Transverse colon (tissue), 4 donors: ENCODE results near the gene DCAF6. TPM values are rescaled to one million over a fixed set of nuclear protein-coding genes. Genes with fewer than 3 reads are reported as not detected.

ENCODE experiments used
- DNase-seq: peaks from one replicate; pipeline ENCODE4 v3.0.0-alpha.2; 2019
- H3K27ac ChIP-seq, 4 donors: fragments of 200-600 bp; sonication (generic); 2 replicates each; pipeline ENCODE4 v1.5.1; 2016 to 2018; ENCODE audit warnings: inconsistent platforms in 4 of 4
- H3K27me3 ChIP-seq: fragments of 200-600 bp; sonication (generic); 2 replicates; pipeline ENCODE4 v1.5.1; 2017; ENCODE audit warnings: inconsistent platforms
- H3K36me3 ChIP-seq, 4 donors: fragments of 200-600 bp; sonication (generic); 2 replicates each; pipeline ENCODE4 v1.5.1; 2017 to 2019; ENCODE audit warnings: inconsistent platforms in 4 of 4
- H3K4me1 ChIP-seq, 4 donors: fragments of 200-600 bp; sonication (generic); 2 replicates each; pipeline ENCODE4 v1.5.1; 2017 to 2020; ENCODE audit warnings: inconsistent platforms in 4 of 4
- H3K4me3 ChIP-seq, 4 donors: fragments of 200-600 bp; sonication (generic); 1 replicate in 1 of 4; 2 replicates in 3 of 4; pipeline versions ENCODE4 v1.5.1 to v1.6.1; 2017 to 2019; ENCODE audit warnings: inconsistent platforms in 4 of 4
- H3K9me3 ChIP-seq, 2 donors: fragments of 200-600 bp; sonication (generic); 2 replicates each; pipeline ENCODE4 v1.5.1; 2017 to 2019; ENCODE audit warnings: inconsistent platforms in 2 of 2
- EP300 ChIP-seq: sonication (generic); formaldehyde crosslinking; IDR thresholded peaks from one replicate; pipeline ENCODE4 v1.6.1; 2017; ENCODE audit warnings: antibody characterized with exemption, low read depth
- POLR2A ChIP-seq: fragments of 450-650 bp; IDR thresholded peaks from one replicate; pipeline ENCODE4 v1.6.1; 2016; ENCODE audit warnings: antibody characterized with exemption, mild to moderate bottlenecking, moderate library complexity
- POLR2AphosphoS5 ChIP-seq, 3 donors: sonication (generic); formaldehyde crosslinking; IDR thresholded peaks; one replicate each; pipeline ENCODE4 v1.6.1; 2016; ENCODE audit warnings: antibody characterized with exemption in 3 of 3
- WGBS, 2 donors: methylation state at CpG; one replicate each; pipeline ENCODE4 v1.1.5; 2018; ENCODE audit warnings: low coverage in 1 of 2; 5-methylcytosine and 5-hydroxymethylcytosine counted together
- in situ Hi-C, 4 donors: fragments of 200-750 bp; cut with MboI; loops; one replicate each; pipeline versions ENCODE4 v1.15.0 to v1.15.1; 2017; ENCODE audit warnings: low sequenced_read_pairs in 3 of 4, low pct_ligation_motif_present in 1 of 4, low pct_unique_long_range_greater_than_20kb in 1 of 4
- intact Hi-C: fragments of 100-400 bp; cut with DNase I; formaldehyde crosslinking; loops from one replicate; pipeline ENCODE4 v1.15.1; 2023; ENCODE audit warnings: low total_unique reads
- total RNA-seq, 4 donors: library from RNA; depleted of rRNA; stranded (reverse); fragments of >200 nt; gene quantifications; one replicate each; pipeline ENCODE4 v1.1.0, GENCODE V29; 2016
- TF ChIP-seq, protein P1 (sequence below), 5 experiments: fragments of 200-600 bp in 3 of 5; fragments of 450-650 bp in 2 of 5; sonication (generic) in 3 of 5; IDR thresholded peaks; 1 replicate in 2 of 5; 2 replicates in 3 of 5; pipeline ENCODE4 v1.5.1; 2016 to 2017; ENCODE audit warnings: antibody characterized with exemption in 5 of 5, inconsistent platforms in 3 of 5, mild to moderate bottlenecking in 2 of 5, moderate library complexity in 1 of 5

Gene DCAF6
- total RNA-seq, 4 donors from 2014 or later, result 59.5 to 173 (median 93.4) TPM

DNA sequence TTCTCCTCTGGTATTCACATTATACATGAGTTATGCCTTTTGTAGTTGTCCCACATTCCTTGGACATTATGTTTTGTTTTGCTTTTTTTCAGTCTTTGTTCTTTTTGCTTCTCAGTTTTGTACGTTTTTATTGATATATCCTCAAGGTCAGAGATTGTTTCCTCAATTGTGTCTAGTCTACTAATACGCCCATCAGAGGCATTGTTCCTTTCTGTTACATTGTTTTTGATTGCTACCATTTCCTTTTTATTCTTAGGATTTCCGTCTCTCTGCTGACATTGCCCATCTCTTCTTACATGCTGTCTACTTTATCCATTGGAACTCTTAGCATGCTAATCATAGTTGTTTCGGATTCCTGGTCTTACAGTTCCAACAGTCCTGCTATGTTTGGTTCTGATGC, 28.2 kb downstream of the DCAF6 start:
- Histone ChIP-seq H3K4me3 (no peak overlapping the region), H3K4me1 (peaks cover 0 to 18% (median 4%) of the 10 kb centered on the region in 4 donors), H3K27ac (no peak overlapping the region), H3K9me3 (no peaks in the 10 kb centered on the region), H3K27me3 (no peaks in the 10 kb centered on the region), H3K36me3 (peaks cover 0 to 7% (median 0%) of the 10 kb centered on the region in 4 donors)
- TF ChIP-seq, protein P1, sequence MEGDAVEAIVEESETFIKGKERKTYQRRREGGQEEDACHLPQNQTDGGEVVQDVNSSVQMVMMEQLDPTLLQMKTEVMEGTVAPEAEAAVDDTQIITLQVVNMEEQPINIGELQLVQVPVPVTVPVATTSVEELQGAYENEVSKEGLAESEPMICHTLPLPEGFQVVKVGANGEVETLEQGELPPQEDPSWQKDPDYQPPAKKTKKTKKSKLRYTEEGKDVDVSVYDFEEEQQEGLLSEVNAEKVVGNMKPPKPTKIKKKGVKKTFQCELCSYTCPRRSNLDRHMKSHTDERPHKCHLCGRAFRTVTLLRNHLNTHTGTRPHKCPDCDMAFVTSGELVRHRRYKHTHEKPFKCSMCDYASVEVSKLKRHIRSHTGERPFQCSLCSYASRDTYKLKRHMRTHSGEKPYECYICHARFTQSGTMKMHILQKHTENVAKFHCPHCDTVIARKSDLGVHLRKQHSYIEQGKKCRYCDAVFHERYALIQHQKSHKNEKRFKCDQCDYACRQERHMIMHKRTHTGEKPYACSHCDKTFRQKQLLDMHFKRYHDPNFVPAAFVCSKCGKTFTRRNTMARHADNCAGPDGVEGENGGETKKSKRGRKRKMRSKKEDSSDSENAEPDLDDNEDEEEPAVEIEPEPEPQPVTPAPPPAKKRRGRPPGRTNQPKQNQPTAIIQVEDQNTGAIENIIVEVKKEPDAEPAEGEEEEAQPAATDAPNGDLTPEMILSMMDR (IDR thresholded peaks at IDR 0.05), result no peak
- TF ChIP-seq POLR2A (no peak), EP300 (no peak), POLR2AphosphoS5 (IDR thresholded peaks at IDR 0.05) (no peak)
- WGBS, 2 donors, result 81 to 87% methylated on average over 4 of the region's 4 CpGs
- in situ Hi-C loops, result no loop called here
- intact Hi-C loops, result no loop called here
- no peak for DNase-seq

DNA sequence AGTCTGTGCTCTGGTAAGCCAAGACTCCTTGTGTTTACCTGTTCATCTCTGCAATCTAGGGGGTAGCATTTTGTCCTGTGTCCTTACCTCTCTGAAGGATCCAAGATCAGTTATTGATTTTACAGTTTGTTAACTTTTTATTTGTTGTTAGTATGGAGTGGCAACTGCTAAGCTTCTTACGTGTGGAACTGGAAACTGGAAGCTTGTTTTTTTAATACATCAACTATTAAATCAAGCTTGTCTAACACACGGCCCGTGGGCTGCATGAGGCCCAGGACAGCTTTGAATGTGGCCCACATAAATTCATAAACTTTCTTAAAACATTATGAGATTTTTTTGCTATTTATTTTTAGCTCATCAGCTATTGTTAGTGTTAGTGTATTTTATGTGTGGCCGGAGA, 29.6 kb downstream of the DCAF6 start:
- DNase-seq, result no peak
- Histone ChIP-seq H3K9me3 (no peaks in the 10 kb centered on the region), H3K36me3 (peaks cover 0 to 7% (median 0%) of the 10 kb centered on the region in 4 donors), H3K27me3 (no peaks in the 10 kb centered on the region), H3K4me3 (no peak overlapping the region), H3K27ac (no peak overlapping the region), H3K4me1 (peaks cover 0 to 18% (median 4%) of the 10 kb centered on the region in 4 donors)
- 47 to 48% methylated on average over 4 of the region's 4 CpGs for WGBS, 2 donors
- in situ Hi-C loops, result no loop called here
- intact Hi-C loops, result no loop called here
- no peak for TF ChIP-seq EP300

- in situ Hi-C loops (no loop called here), intact Hi-C loops (no loop called here)
- TF ChIP-seq POLR2AphosphoS5 (IDR thresholded peaks at IDR 0.05) (no peak), EP300 (no peak), POLR2A (no peak)
- TF ChIP-seq, protein P1 (IDR thresholded peaks at IDR 0.05), result no peak
- Histone ChIP-seq H3K36me3 (peaks cover 0 to 7% (median 0%) of the 10 kb centered on the region in 4 donors), H3K27me3 (no peaks in the 10 kb centered on the region), H3K4me3 (no peak overlapping the region), H3K4me1 (peaks cover 0 to 18% (median 4%) of the 10 kb centered on the region in 4 donors), H3K9me3 (no peaks in the 10 kb centered on the region), H3K27ac (no peak overlapping the region)
- DNase-seq, result no peak
- 71 to 85% methylated on average over 1 to 3 of the region's 3 CpGs for WGBS, 2 donors
These were observed 32.1 kb downstream of the DCAF6 start for GRCh38 chr1:167968569-167968968.

GRCh38 chr1:167973832-167974231, 37.3 kb downstream of the DCAF6 start:
- in situ Hi-C loops (no loop called here), intact Hi-C loops (no loop called here)
- peaks cover 0 to 23% (median 8%) of the 10 kb centered on the region in 4 donors for H3K36me3 ChIP-seq
- no peak for TF ChIP-seq POLR2A
- TF ChIP-seq, protein P1 (IDR thresholded peaks at IDR 0.05), result no peak
- TF ChIP-seq POLR2AphosphoS5 (IDR thresholded peaks at IDR 0.05), result no peak
- no peak for TF ChIP-seq EP300
- no peak overlapping the region for H3K4me3 ChIP-seq
- H3K27me3 ChIP-seq, result no peaks in the 10 kb centered on the region
- H3K9me3 ChIP-seq, result no peaks in the 10 kb centered on the region
- 64 to 87% methylated on average over 2 of the region's 2 CpGs for WGBS, 2 donors
- no peak for DNase-seq
- no peak overlapping the region for H3K27ac ChIP-seq
- H3K4me1 ChIP-seq, result no peaks in the 10 kb centered on the region

GRCh38 chr1:167974698-167975097, 38.2 kb downstream of the DCAF6 start:
- intact Hi-C loops (no loop called here), in situ Hi-C loops (no loop called here)
- Histone ChIP-seq H3K9me3 (no peaks in the 10 kb centered on the region), H3K4me1 (no peaks in the 10 kb centered on the region), H3K27ac (no peak overlapping the region), H3K27me3 (no peaks in the 10 kb centered on the region), H3K4me3 (no peak overlapping the region), H3K36me3 (peaks cover 0 to 23% (median 8%) of the 10 kb centered on the region in 4 donors)
- TF ChIP-seq POLR2A, result no peak
- TF ChIP-seq, protein P1 (IDR thresholded peaks at IDR 0.05), result no peak
- TF ChIP-seq POLR2AphosphoS5 (IDR thresholded peaks at IDR 0.05), result no peak
- no peak for TF ChIP-seq EP300
- no peak for DNase-seq
- 79 to 84% methylated on average over 4 of the region's 4 CpGs for WGBS, 2 donors
